ENCODE measurements around the gene SPAG16.
"Not testable (repeated sequence)": the region's sequence is repeated elsewhere in the genome, so short reads cannot be mapped to it uniquely, and the experiment has no call there.

The SPAG16 gene

DNA sequence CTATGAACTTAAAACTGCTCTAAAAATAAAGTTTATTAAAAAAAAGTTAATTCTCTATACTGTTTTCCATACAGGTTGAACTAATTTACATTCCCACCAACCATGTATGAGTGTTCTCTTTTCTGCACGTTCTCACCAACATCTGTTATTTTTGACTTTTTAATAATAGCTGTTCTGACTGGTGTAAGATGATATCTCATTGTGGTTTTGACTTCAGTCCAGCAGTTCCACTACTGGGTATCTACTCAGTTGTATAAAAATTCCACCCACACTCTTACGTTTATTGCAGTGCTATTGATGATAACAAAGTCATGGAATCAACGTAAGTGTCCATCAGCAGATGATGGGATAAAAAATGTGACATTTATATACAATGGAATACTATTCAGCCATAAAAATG lies 33.7 kb downstream of the SPAG16 start:
- no peak for TF ChIP-seq POLR2A (IDR thresholded peaks at IDR 0.05; ENCODE audit: extremely low read depth, insufficient read length)
- no peak for TF ChIP-seq MYC (IDR thresholded peaks at IDR 0.05; ENCODE audit: low read depth, low read length)
- TF ChIP-seq CTCF (IDR thresholded peaks at IDR 0.05; ENCODE audit: low read depth, low read length): no peak
- no peak for TF ChIP-seq MAX (IDR thresholded peaks at IDR 0.05; ENCODE audit: low read depth, low read length)
- no peak for DNase-seq (ENCODE audit: low read depth)
- H3K4me3 ChIP-seq (ENCODE audit: low read depth, low read length): no peak overlapping the region

- no peak for TF ChIP-seq MAX (IDR thresholded peaks at IDR 0.05; ENCODE audit: low read depth, low read length)
- no peak for TF ChIP-seq MYC (IDR thresholded peaks at IDR 0.05; ENCODE audit: low read depth, low read length)
- no peak for TF ChIP-seq CTCF (IDR thresholded peaks at IDR 0.05; ENCODE audit: low read depth, low read length)
- TF ChIP-seq POLR2A (IDR thresholded peaks at IDR 0.05; ENCODE audit: extremely low read depth, insufficient read length): no peak
- no peak overlapping the region for H3K4me3 ChIP-seq (ENCODE audit: low read depth, low read length)
These were observed 36.3 kb downstream of the SPAG16 start for GRCh38 chr2:213320604-213321003.

GRCh38 chr2:213336253-213336770 lies 52.0 kb downstream of the SPAG16 start:
- no peak for DNase-seq (ENCODE audit: low read depth)
- no peak overlapping the region for H3K4me3 ChIP-seq (ENCODE audit: low read depth, low read length)

More at GRCh38 chr2:213320604-213321003, 36.3 kb downstream of the SPAG16 start:
- DNase-seq (ENCODE audit: low read depth): no peak

DNA sequence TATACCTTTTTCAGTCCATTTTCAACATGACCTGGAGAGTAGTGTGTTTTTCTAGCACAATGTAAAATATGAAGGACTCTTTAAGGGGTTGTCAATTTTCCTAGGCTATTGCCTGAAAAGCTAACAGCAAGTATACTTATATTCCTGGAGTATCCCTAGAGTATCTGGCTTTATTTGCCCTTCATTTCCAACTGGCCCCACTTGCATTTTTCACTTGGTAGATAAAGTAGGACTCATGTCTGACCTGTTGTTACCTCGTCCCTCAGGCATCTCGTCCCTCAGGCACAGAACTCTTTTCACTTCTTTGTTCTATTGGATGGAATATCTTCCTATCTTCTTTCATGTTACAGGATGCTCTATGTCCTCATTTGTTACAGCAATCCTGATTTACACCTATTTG lies 69.2 kb downstream of the SPAG16 start:
- TF ChIP-seq POLR2A (IDR thresholded peaks at IDR 0.05; ENCODE audit: extremely low read depth, insufficient read length): no peak
- TF ChIP-seq CTCF (IDR thresholded peaks at IDR 0.05; ENCODE audit: low read depth, low read length): no peak
- TF ChIP-seq MAX (IDR thresholded peaks at IDR 0.05; ENCODE audit: low read depth, low read length): no peak
- TF ChIP-seq MYC (IDR thresholded peaks at IDR 0.05; ENCODE audit: low read depth, low read length): no peak
- no peak for DNase-seq (ENCODE audit: low read depth)
- no peak overlapping the region for H3K4me3 ChIP-seq (ENCODE audit: low read depth, low read length)

More at GRCh38 chr2:213336253-213336770, 52.0 kb downstream of the SPAG16 start:
- TF ChIP-seq CTCF (IDR thresholded peaks at IDR 0.05; ENCODE audit: low read depth, low read length) (no peak), MYC (IDR thresholded peaks at IDR 0.05; ENCODE audit: low read depth, low read length) (no peak), MAX (IDR thresholded peaks at IDR 0.05; ENCODE audit: low read depth, low read length) (no peak), POLR2A (IDR thresholded peaks at IDR 0.05; ENCODE audit: extremely low read depth, insufficient read length) (no peak)

DNA sequence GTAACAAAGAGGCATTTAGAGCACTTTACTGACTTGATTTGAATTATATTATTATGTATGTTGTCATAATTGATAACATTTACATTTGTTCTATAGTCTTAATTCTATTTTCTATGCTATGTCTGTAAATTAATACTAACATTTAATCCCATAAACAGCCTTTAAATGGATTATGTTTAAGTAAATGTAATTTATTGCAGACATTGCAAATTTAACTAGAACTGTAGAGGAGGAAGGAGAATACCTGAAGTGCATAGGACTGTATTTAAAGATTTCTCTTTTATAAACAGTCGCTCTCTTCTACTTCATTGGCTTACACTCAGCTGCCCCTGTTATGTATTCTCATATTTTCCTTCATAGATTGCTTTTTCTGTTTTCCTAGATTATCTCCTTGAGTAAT lies 92.4 kb downstream of the SPAG16 start:
- TF ChIP-seq MAX (IDR thresholded peaks at IDR 0.05; ENCODE audit: low read depth, low read length) (no peak), CTCF (IDR thresholded peaks at IDR 0.05; ENCODE audit: low read depth, low read length) (no peak), POLR2A (IDR thresholded peaks at IDR 0.05; ENCODE audit: extremely low read depth, insufficient read length) (no peak), MYC (IDR thresholded peaks at IDR 0.05; ENCODE audit: low read depth, low read length) (no peak)
- no peak overlapping the region for H3K4me3 ChIP-seq (ENCODE audit: low read depth, low read length)
- no peak for DNase-seq (ENCODE audit: low read depth)

DNA sequence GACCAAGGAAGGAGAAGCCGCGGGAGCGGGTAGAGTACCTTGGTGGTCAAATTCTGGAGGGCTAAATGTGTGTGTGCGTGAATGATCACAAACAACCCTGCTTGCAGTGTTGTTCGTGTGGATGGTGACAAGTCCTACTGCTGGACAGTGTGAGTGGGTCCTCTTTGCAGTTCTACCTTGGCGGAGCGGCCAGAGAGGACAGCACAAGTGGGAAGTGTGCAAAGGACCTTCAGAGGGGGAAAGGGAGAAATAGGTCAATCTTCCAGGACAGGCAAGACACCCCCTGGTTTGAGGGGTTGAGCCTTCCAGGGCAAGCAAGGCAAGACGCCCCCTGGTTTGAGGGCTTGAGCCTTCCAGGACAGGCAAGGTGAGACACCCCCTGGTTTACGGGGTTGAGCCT lies 122.8 kb downstream of the SPAG16 start:
- not testable (repeated sequence) for DNase-seq (ENCODE audit: low read depth); H3K4me3 ChIP-seq (ENCODE audit: low read depth, low read length)

DNA sequence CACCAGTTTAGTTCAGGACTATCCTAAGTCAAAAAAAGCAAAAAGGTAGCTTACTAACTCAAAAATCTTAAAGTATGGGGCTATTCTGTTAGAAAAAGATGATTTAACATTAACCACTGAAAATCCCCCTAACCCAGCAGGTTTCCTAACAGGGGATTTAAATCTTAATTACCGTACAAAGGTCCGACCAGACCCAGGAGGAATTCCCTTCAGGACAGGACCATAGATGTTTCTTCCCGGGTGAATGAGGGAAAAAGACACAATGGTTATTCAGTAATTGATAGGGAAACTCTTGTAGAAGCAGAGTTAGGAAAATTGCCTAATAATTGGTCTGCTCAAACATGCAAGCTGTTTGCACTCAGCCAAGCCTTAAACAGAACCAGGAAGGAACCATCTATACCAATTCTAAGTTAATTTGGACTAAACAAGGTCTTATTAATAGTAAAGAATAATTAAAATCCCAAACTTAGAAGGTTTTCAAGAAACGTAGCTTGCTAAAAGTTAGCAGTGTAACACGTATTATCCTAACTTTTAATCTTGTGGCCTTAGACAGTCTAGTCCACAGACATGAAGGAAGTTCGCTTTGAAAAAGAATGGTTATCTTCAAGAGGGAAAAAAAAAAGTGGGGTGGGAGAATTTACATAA lies 124.3 kb downstream of the SPAG16 start:
- not testable (repeated sequence) for DNase-seq (ENCODE audit: low read depth); H3K4me3 ChIP-seq (ENCODE audit: low read depth, low read length)

DNA sequence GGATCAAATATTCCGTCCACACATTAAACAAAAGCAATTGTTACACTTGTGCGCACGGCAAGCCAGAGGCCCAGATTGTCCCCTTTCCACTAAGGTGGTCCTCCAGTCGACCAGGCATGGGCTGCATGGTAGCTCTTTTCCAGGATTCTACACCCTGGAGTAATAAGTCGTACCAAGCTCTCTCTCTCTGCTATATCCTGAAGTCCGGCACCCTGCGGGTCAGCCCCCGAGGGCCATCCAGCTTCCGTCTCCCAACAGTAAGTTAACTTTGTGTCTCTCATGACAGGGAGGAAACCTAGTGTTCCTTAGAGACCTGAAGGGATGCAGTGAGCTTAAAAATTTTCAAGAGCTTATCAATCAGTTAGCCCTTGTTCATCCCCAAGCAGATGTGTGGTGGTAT lies 126.4 kb downstream of the SPAG16 start:
- not testable (repeated sequence) for DNase-seq (ENCODE audit: low read depth); H3K4me3 ChIP-seq (ENCODE audit: low read depth, low read length)

Data from NB4 (cell line).